ENCODE data around the gene INSR.

DNA sequence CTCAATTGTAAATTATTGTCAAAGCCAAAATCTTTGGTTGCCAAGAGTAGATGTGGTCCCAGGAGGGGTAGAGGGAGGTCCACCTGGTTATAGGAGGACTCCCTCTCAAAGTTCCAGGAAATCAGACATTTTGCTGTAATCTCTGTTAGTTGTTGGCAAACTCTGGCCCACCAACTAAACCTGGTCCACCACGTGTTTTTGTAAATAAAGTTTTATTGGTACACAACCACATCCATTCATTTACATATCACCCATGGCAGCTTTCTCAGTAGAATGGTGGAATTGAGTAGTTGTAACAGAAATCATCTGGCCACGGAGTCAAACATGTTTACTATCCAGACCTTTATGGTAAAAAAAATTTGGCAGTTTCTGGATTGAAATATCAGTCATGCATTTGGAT lies 154.1 kb downstream of the INSR start:
- TF ChIP-seq, protein P1, sequence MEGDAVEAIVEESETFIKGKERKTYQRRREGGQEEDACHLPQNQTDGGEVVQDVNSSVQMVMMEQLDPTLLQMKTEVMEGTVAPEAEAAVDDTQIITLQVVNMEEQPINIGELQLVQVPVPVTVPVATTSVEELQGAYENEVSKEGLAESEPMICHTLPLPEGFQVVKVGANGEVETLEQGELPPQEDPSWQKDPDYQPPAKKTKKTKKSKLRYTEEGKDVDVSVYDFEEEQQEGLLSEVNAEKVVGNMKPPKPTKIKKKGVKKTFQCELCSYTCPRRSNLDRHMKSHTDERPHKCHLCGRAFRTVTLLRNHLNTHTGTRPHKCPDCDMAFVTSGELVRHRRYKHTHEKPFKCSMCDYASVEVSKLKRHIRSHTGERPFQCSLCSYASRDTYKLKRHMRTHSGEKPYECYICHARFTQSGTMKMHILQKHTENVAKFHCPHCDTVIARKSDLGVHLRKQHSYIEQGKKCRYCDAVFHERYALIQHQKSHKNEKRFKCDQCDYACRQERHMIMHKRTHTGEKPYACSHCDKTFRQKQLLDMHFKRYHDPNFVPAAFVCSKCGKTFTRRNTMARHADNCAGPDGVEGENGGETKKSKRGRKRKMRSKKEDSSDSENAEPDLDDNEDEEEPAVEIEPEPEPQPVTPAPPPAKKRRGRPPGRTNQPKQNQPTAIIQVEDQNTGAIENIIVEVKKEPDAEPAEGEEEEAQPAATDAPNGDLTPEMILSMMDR (IDR thresholded peaks at IDR 0.05 in 4 of 5, conservative IDR thresholded peaks at IDR 0.05 in 1 of 5), result no peak
- TF ChIP-seq POLR2A (IDR thresholded peaks at IDR 0.05), result no peak

Measured in gastrocnemius medialis (tissue), 4 donors.